ENCODE data around the gene POLR1E. TPM values are rescaled to one million over a fixed set of nuclear protein-coding genes. Genes with fewer than 3 reads are reported as not detected.

The POLR1E gene
- 10 to 100 TPM; 15.5 to 25.5 TPM for total RNA-seq
- polyA plus RNA-seq: 10 to 100 TPM in 1 of 2 donors, 1 to 10 TPM in 1; 4.9 to 13.3 TPM

- H3K9ac ChIP-seq (ENCODE audit: low read depth in 1 of 2, low read length in 2 of 2): peak within 1 kb of the TSS; percentile 79 to 80
- H3K9me3 ChIP-seq (ENCODE audit: control insufficient read depth in 4 of 4, low read length in 3 of 4): no peaks in the 10 kb centered on the region
- WGBS: 2% methylated on average over 56 of the region's 56 CpGs
- peak within 1 kb of the TSS; percentile 85 to 99 (median 91) for H3K4me3 ChIP-seq (ENCODE audit: low read depth in 1 of 3, low read length in 3 of 3)
- no peaks in the 10 kb centered on the region for H3K27me3 ChIP-seq (ENCODE audit: control insufficient read depth in 4 of 4, insufficient read depth in 4 of 4, low read length in 3 of 4)
- TF ChIP-seq REST (IDR thresholded peaks at IDR 0.05) (peak; percentile 30), JUND (IDR thresholded peaks at IDR 0.05) (no peak), EGR1 (IDR thresholded peaks at IDR 0.05; ENCODE audit: low read depth in 2 of 2) (peak in 1 of 2 donors; percentile 50), MAX (IDR thresholded peaks at IDR 0.05) (peak; percentile 56), TAF1 (conservative IDR thresholded peaks at IDR 0.05) (peak; percentile 69), RAD21 (IDR thresholded peaks at IDR 0.05) (peak in 1 of 2 donors; percentile 6), SP1 (IDR thresholded peaks at IDR 0.05) (peak; percentile 80), GABPA (IDR thresholded peaks at IDR 0.05 in 1 of 2, conservative IDR thresholded peaks at IDR 0.05 in 1 of 2) (peak in 1 of 2 donors; percentile 66), HNF4A (conservative IDR thresholded peaks at IDR 0.05) (peak; percentile 43 to 69), RXRA (IDR thresholded peaks at IDR 0.05) (peak in 1 of 2 donors; percentile 26), HNF4G (IDR thresholded peaks at IDR 0.05) (no peak), NR2F2 (IDR thresholded peaks at IDR 0.05) (no peak)
- peaks cover 11 to 30% (median 22%) of the 10 kb centered on the region in 4 donors for H3K4me1 ChIP-seq (ENCODE audit: control insufficient read depth in 4 of 4, insufficient read depth in 4 of 4, low read length in 3 of 4)
- peak; percentile 97 for DNase-seq (ENCODE audit: low spot score)
- peak within 1 kb of the TSS; percentile 58 to 90 for H3K27ac ChIP-seq (ENCODE audit: low read depth in 1 of 2, low read length in 2 of 2)
- peaks cover 2 to 16% (median 11%) of the 10 kb centered on the region in 4 donors for H3K36me3 ChIP-seq (ENCODE audit: control insufficient read depth in 4 of 4, insufficient read depth in 3 of 4, low read depth in 1 of 4, low read length in 3 of 4)
Measured at GRCh38 chr9:37485389-37486255, at the start of gene POLR1E. Gene POLR1E, plus strand, starts transcription at chr9:37485948. Its CDS starts 100 bp downstream, at chr9:37486048.

- no peaks in the 10 kb centered on the region for H3K27me3 ChIP-seq (ENCODE audit: control insufficient read depth in 4 of 4, insufficient read depth in 4 of 4, low read length in 3 of 4)
- no peak overlapping the region for H3K4me3 ChIP-seq (ENCODE audit: low read depth in 1 of 3, low read length in 3 of 3)
- H3K36me3 ChIP-seq (ENCODE audit: control insufficient read depth in 4 of 4, insufficient read depth in 3 of 4, low read depth in 1 of 4, low read length in 3 of 4): peaks cover 10 to 78% (median 59%) of the 10 kb centered on the region in 4 donors
- TF ChIP-seq EGR1 (IDR thresholded peaks at IDR 0.05; ENCODE audit: low read depth in 2 of 2): no peak
- no peak for TF ChIP-seq ZBTB33 (IDR thresholded peaks at IDR 0.05)
- TF ChIP-seq JUND (IDR thresholded peaks at IDR 0.05): no peak
- TF ChIP-seq HNF4G (IDR thresholded peaks at IDR 0.05): no peak
- TF ChIP-seq RAD21 (IDR thresholded peaks at IDR 0.05): no peak
- TF ChIP-seq HNF4A (conservative IDR thresholded peaks at IDR 0.05): no peak
- no peak for TF ChIP-seq RXRA (IDR thresholded peaks at IDR 0.05)
- no peak for TF ChIP-seq CTCF (IDR thresholded peaks at IDR 0.05; ENCODE audit: low read depth, low read length, missing input control)
- TF ChIP-seq FOXA2 (IDR thresholded peaks at IDR 0.05): no peak
- no peak for TF ChIP-seq MAX (IDR thresholded peaks at IDR 0.05)
- no peak for TF ChIP-seq YY1 (IDR thresholded peaks at IDR 0.05)
- no peak for TF ChIP-seq SP1 (IDR thresholded peaks at IDR 0.05)
- TF ChIP-seq REST (IDR thresholded peaks at IDR 0.05): no peak
- no peak for TF ChIP-seq GABPA (IDR thresholded peaks at IDR 0.05 in 1 of 2, conservative IDR thresholded peaks at IDR 0.05 in 1 of 2)
- TF ChIP-seq TAF1 (conservative IDR thresholded peaks at IDR 0.05): no peak
- H3K27ac ChIP-seq (ENCODE audit: low read depth in 1 of 2, low read length in 2 of 2): no peak overlapping the region
- no peaks in the 10 kb centered on the region for H3K9me3 ChIP-seq (ENCODE audit: control insufficient read depth in 4 of 4, low read length in 3 of 4)
- no peak for DNase-seq (ENCODE audit: low spot score)
- peaks cover 2 to 53% (median 43%) of the 10 kb centered on the region in 4 donors for H3K4me1 ChIP-seq (ENCODE audit: control insufficient read depth in 4 of 4, insufficient read depth in 4 of 4, low read length in 3 of 4)
- WGBS: 50% methylated on average over 5 of the region's 5 CpGs
- H3K9ac ChIP-seq (ENCODE audit: low read depth in 1 of 2, low read length in 2 of 2): no peak overlapping the region
Measured at GRCh38 chr9:37436540-37436939, 49.2 kb upstream of the POLR1E start.
